KG1 (cell line): ENCODE data around the gene PAF1.

ENCODE experiments used
- DNase-seq: peaks from one replicate; lab custom pipeline; 2025; lab: John Stamatoyannopoulos, UW

PAF1 gene

DNA sequence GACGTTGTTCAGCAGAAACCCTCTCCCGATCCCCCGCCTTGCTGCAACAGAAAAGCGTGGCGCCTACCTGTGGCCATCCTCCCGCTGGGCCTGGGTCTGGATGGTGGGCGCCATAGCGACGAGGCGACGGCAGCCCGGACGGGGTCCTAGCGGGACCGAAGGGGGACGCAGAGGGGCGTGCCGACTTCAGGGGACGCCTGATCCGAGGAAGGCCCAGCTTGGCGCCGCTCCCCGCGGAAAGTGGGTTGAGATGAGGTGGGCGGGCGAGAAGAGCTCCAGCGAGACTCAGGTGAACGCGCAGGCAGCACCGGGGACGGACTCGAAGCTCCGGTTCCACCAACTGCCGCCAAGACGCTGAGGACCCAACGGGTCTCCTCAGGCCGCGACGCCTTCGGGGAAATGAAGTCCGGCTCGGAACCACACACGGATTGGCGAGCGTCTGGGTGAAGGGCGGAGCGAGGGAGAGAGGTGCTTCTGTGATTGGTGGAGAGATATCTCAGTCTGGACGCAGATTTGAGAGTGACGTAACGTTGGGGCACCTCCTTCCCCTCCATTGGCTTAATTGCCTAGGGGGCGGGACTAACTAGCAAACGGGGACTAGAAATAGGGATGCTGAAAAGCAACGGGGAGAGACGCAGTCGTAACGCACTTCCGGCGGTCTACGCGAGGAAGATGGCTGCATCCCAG is at the start of gene PAF1, which contains the start of gene MED29:
PAF1 (minus strand) TSS at position 356 of the 687 bp plus-strand sequence; CDS start at position 114, 242 bp downstream.
MED29 (plus strand) TSS at position 628 of the 687 bp plus-strand sequence; CDS start at position 673, 45 bp downstream.
- peak; percentile 90 for DNase-seq

DNA sequence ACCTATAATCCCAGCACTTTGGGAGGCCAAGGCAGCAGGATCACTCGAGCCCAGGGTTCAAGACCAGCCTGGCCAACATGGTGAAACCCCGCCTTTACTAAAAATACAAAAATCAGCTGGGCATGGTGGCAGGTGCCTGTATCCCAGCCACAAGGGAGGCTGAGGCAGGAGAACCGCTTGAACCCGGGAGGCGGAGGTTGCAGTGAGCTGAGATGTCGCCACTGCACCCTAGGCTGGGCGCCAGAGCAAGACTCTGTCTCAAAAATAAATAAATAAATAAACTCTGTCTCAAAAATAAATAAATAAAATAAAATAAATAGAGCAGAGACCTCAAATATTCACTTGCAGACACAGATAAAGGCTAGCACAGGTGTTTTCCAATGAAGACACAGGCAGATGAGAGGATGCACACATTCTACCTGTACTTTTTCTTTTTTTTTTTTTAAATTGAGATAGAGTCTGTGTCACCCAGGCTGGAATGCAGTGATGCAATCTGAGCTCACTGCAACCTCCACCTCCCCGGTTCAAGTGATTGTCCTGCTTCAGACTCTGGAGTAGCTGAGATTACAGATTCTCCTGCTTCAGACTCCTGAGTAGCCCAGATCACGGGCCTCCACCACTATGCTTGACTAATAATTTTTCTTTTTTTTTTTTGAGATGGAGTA is 47.5 kb upstream of the PAF1 start:
- no peak for DNase-seq

DNA sequence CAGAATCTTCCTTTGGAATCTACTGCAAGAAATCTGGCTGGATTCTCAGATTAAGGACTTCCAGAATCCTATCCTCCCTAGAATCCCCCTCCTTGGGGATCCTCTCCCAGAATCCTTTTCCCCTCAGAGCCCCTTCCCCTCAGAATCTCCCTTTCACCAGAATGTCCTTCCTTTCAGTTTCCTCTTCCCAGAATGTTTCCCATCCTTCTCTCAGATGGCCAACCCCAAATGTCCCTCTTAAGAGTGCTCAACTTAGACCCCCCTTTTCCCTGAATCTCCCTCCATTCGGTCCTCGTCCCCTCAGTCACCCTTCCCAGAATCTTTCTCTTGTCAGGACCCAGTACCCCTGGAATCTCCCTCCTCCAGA is 45.4 kb upstream of the PAF1 start:
- DNase-seq: no peak

DNA sequence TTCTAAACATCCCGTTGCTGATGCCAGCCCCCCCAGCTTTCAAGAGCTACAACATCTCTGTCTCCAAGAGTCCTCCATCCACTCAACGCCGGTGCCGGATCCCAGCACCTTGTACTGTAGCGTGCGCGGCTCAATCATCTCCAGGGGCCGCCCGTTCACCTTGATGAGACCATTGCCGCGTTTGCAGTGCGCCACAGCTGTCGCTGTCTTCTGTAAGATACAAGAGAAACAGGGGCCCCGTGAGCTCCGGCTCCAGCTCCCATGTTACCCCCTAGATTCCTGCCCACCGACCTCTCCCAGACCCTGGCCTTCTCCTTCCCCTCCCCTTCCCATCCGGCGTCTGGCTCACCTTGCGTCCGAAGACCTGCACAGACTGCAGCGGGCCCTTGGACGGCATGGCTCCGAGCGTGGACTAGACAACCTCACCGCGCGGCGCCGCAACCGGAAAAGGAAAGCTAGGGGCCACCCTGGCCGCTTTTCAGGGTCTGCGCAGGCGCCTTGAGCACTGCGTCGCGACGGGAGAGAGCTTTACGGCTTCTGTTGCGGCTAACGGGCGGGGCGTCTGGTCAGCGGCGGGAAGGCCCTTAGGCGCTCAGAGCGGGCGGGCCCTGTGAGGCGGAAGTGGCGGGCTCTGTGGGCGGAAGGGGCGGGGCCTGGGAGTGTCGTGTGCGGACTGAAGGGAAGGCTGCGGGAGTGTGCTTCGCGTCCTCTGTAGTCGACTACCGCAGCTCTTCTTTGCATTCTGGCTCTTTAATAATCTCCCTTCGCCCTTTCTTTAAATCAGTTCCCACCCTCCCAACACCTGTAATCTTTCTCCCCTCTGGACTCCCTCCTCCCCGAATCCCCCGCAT is 44.8 kb upstream of the PAF1 start, which contains the start of gene RPS16:
RPS16 (minus strand) TSS at position 451 of the 851 bp plus-strand sequence; CDS start at position 397, 54 bp downstream.
- DNase-seq: peak; percentile 84

DNA sequence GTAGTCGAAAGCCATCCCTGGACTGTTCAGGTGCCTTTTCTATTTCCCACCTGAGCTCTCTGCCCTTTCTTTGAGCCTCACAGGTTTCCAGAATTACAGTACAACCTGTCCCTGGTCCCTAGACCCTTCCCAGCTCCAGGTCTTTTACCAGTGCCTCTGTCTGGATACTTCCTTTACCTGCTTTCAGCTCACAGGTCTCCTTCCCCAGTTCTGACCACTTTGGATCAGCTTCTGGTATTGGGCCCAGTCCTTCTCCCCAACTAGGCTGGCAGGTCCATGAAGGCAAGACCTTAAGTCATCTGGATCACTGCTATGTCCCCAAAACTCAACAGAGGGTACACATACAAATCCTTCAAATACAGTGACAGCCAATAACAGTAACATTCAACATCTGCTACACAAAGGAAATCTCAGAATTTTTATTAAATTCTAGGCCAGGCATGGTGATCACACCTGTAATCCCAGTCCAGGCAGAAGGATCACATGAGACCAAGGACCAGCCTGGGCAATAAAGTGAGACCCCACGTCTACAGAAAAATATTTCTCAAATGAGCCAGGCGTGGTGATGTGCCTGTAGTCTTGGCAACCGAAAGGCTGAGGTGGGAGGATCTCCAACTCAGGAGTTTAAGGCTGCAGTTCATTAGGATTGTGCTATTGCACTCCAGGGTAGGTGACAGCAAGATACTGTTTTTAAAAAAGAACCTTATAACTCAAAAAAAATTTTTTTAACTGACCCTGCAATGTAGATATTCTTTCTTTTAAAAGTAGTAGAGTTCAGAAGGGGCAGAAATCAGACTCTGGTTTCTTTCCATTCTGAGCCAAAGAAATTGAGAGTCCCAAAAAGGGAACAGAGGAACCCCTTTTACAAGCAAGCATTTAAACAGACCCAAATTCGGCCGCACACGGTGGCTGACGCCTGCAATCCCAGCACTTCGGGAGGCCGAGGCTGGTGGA is 43.5 kb upstream of the PAF1 start:
- DNase-seq: no peak

DNA sequence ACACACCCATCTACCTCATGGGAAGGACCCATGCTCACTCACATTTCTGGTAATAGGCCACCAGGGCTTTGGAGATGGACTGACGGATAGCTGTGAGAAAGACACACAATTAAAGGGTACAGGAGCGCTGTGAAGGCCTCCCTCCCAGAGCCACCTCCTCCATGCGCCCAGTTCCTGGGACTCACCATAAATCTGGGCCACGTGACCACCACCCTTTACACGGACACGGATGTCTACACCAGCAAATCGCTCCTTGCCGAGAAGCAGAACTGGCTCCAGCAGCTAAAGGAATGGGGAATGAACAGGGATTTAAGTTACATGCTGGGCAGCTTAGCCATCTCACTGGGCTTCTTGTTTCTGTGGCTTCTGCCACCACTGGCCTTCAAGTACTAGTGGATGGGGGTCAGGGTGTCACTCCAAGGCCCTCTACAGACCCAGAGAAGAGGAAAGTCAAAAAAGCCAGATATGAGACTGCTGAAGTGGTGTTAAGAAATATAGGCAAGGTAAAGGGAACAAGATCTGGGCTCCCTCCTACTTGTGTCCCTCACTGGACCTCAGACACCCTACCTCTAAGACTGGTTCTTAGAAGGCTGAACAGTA is 42.7 kb upstream of the PAF1 start:
- no peak for DNase-seq

DNA sequence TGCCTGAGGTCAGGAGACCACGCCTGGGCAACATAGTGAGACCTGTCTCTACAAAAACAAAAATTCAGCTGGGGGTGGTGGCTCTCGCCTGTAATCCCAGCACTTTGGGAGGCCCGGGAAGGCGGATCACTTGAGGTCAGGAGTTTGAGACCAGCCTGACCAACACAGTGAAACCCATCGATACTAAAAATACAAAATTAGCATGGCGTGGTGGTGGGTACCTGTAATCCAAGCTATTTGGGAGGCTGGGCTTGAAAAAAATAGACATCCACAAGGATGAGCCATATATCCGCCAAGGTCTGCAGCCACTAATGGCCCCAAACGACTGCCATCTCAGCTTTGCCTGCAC is 41.7 kb upstream of the PAF1 start:
- no peak for DNase-seq

DNA sequence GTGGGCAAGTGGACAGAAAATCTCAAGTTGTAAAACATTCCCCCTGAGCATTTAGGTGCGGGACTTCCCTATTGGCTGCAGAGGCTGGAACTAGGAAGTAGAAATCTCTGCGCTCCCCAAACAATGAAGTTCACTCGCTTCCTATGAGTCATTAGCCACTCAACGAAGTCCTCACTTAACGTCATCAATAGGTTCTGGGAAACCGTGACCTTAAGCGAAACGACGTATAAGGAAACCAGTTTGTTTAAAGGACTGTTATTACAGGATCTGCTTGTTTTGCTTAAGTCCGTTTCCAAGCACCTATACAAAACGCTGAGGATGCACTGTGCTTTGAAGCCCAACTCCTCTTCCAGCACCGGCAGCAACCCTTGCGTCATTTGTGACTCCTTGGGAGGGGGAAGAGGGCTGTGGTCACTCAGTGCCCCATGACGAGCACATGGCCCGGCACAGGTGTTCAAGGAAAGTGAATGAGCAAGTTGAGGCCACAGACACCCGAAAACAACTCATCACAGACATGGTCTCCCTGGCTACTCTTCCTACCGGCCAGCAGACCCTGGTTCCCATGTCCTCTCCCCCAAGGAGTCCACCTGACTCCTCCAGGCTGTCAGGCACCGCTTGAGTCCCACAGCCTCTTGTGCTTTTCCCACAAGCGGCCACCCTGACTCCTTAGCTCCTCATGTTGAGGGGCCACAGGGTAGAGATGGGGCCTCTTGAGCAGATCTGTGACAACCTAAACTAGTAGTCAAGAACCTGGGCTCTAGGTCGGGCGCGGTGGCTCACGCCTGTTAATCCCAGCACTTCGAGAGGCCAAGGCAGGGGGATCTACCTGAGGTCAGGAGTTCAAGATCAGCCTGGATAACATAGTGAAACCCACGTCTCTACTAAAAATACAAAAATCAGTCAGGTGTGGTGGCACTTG is 40.0 kb upstream of the PAF1 start:
- no peak for DNase-seq

DNA sequence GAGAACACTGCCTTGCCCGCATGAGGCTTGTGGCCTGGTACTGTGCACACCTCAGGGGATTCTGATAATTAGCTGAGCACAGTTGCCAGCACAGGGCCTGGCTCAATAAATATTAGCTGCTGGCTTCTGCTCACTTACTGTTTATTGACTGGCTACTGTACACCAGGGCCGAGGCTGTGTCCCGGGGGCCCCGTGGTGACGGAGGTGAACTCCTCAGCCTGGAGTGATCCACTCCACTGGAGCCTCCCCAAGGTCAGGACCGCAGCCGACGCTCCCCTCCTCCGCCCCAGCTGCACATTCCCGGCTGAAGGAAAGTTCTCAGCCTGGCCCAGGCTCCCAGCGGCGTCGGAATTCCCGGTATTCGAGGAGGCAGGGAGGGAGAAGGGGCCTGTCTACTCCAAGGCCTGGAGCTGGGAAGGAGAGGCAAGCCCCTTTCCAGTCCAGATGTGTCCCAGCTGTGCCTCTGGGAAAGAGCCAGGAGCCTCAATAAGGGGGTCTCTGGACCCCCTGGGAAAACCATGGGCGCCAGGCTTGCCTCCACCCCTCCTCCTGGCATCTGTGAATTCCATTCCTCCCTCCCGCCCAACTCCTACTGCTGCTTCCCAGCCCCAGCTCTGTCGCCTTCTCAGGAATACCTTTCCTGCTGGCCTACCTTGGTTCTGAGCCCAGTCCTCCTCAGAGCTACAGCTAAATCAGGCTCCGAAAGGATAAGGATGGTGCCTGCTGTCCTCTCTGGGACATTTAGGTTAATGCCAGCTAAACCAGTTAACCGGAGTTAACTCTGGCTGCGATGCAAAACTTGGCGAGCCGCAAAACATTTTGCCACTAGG is 37.6 kb upstream of the PAF1 start:
- DNase-seq: no peak

DNA sequence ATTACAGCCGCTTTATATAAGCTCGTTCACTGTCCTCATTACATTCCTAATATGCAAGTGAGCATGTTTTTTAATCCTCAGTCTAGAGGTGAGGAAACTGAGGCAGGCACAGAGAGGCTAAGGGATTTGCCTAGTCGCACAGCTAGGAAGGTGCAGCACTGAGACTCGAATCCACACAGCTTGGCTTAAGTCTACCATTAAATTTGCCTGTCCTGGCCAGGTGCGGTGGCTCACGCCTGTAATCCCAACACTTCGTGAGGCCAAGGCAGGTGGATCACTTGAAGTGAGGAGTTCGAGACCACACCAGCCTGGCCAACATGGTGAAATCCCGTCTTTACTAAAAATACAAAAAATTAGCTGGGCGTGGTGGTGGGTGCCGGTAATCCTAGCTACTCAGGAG is 36.8 kb upstream of the PAF1 start:
- no peak for DNase-seq

DNA sequence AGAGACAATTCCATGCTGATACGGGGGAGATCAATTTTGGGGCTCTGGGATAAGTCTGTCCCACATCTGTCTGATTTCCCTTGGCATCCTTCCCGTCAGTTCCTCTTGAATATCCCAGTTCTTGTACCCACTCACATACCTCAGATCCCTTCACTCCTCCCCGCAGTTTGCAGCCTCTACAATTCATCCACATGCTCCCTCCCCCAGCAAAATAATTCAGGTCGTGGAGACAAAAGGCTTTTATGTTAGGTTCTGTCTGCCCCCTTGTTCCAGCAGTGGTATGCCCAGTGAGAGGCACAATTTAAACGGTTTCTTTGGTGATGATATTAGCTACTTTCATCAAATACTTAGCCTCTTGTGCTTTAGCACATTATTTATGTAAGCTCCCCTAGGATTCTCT is 35.3 kb upstream of the PAF1 start:
- no peak for DNase-seq

DNA sequence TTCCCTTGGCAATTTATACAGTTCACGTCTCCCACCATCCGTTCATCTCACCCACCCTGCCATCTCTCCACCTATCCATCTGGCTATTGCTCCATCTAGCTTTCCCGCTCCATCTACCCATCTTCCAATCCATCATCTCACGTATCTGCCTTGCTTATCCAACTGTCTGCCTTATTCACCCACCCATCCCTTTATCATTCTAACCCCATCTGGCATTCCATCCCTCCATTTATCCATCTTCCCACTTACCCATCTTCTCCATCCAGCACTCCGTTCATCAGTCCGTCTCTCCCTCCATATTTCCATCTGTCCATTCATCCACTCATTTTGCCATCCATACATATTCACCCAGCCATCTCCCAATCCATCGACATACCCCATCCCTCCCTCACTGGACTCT is 34.8 kb upstream of the PAF1 start:
- no peak for DNase-seq

DNA sequence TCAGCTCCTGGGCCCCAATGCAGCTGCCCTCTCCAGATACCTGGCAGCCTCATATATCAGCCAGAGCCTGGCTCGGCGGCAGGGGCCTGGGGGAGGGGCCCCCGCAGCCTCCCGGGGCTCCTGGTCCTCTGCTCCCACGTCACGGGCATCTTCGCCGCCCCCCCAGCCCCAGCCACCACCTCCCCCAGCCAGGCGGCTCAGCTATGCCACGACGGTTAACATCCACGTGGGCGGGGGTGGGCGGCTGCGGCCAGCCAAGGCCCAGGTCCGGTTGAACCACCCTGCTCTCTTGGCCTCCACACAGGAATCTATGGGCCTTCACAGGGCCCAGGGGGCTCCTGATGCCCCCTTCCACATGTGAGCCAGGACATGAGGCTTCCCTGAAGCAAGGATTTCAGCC is 34.0 kb upstream of the PAF1 start:
- DNase-seq: no peak

DNA sequence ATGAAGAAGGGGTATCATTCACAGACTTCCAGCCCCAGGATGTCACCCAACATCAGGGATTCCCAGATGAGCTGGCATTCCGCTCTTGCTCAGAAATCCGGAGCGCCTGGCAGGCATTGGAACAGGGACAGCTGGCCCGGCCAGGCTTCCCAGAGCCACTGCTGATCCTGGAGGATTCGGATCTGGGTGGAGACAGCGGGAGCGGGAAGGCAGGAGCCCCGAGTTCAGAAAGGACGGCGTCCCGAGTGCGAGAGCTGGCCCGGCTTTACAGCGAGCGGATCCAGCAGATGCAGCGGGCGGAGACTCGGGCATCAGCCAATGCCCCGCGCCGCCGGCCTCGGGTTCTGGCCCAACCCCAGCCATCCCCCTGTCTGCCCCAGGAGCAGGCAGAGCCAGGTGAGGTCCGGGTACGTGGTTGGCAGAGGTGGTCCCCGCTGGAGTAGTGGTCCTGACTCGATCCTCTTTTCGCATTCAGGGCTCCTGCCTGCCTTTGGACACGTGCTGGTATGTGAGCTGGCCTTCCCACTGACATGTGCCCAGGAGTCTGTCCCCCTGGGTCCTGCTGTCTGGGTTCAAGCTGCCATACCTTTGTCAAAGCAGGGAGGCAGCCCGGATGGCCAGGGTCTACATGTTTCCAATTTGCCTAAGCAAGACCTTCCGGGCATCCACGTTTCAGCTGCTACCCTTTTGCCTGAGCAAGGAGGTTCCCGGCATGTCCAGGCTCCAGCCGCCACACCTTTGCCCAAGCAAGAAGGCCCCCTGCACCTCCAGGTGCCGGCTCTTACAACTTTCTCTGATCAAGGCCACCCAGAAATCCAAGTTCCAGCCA is 32.6 kb upstream of the PAF1 start:
- no peak for DNase-seq

DNA sequence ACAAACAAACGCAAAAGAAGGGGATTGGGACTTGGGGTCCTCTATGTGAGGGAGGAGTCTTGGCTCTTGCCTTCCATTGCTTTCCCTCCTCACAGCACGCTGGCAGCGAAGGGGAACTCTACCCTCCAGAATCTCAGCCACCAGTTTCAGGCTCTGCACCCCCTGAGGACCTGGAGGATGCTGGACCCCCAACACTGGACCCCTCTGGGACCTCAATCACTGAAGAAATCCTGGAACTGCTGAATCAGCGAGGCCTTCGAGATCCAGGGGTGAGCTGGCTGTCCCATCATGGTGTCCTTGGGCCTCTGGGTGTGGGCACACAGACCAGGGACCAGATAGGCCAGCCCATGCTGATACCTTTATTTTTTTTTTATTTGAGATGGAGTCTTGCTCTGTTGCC is 31.1 kb upstream of the PAF1 start:
- DNase-seq: no peak

DNA sequence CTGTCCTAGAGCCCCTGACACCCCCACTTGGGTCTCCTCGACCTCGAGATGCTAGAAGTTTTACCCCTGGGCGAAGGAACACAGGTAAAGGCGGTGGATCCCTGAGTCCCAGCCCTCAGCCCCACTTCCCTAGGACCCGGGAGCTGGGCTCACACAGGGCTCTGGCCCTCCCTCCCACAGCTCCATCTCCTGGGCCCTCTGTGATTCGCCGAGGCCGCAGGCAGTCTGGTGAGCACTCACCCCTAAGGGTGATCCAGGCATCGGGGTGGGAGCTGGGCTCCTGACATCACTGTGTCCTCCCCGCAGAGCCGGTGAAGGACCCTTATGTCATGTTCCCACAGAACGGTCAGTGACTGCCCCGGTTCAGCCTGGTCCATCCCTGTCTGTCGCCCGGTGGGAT is 29.9 kb upstream of the PAF1 start:
- DNase-seq: no peak

DNA sequence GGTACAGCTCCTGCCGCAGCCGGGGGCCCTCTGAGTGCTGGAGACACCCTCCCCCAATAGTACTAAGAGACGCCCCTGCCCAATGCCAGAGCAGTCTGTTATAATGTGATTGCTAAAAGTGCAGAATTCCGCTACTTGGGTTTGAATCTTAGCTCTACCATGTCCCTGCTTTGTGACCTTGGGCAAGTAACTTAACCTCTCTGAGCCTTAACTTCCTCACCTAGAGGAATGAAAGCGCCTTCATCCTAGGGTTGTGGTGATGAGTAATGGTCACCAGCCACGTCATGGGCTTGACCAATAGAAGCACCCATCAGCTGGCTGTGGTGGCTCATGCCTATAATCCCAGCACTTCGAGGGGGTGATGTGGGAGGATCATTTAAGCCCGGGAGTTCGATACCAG is 28.1 kb upstream of the PAF1 start:
- no peak for DNase-seq

DNA sequence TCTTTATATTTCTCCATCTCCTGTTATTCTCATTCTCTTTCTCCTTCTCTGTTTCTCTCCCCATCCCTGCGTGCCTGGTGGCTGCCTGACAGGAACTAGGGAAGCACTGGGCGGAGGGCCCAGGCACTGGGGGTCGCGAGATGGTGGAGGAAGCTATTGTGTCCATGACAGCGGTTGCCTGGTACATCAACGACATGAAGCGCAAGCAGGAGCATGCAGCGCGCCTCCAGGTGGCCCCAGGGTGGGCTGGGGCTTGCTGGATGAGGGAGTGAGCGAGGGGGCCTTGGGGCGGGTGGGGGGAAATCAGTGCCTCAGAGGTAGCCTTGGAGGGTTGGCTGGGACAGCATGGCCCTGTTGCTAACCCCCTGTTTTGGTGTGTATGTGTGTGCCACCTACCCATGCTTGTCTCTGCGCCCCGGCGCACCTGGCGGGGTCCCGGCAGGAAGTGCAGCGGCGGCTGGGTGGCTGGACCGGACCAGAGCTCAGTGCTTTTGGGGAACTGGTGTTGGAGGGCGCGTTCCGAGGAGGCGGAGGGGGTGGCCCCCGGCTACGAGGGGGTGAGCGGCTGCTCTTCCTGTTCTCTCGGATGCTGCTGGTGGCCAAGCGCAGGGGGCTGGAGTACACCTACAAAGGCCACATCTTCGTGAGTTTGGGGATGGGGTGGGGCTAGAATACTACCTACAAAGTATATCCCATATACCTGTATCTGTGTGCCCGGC is 26.7 kb upstream of the PAF1 start:
- no peak for DNase-seq
